ENCODE data around the gene KRTAP4-7. TPM values are rescaled to one million over a fixed set of nuclear protein-coding genes. Genes with fewer than 3 reads are reported as not detected.

KRTAP4-7 gene
- total and polyA plus RNA-seq, 2 donors, result not detected

GRCh38 chr17:41133880-41134735 lies 50.2 kb downstream of the KRTAP4-7 start:
- no peak overlapping the region for H3K4me3 ChIP-seq (ENCODE audit: low read depth, low read length)
- no peaks in the 10 kb centered on the region for H3K4me1 ChIP-seq (ENCODE audit: insufficient read depth)
- DNase-seq (ENCODE audit: extremely low spot score), result no peak
- WGBS, result 23% methylated on average over 2 of the region's 2 CpGs
- H3K36me3 ChIP-seq (ENCODE audit: insufficient read depth), result no peaks in the 10 kb centered on the region
- H3K27ac ChIP-seq (ENCODE audit: low read depth), result no peak overlapping the region

Other genes with a start within 250 kb of the KRTAP4-7 start
Only the 30 nearest of the 38 such genes appear.
- 14.7 TPM for gene KRT23, start 146.5 kb upstream of the KRTAP4-7 start, total RNA-seq
- 0.87 TPM for gene KRT23, start 146.5 kb upstream of the KRTAP4-7 start, polyA plus RNA-seq
- not detected for gene KRT39, start 117.2 kb upstream of the KRTAP4-7 start, total RNA-seq
- gene KRT39, start 117.2 kb upstream of the KRTAP4-7 start, polyA plus RNA-seq, result not detected
- gene KRT40, start 99.8 kb upstream of the KRTAP4-7 start, total RNA-seq, result not detected
- gene KRT40, start 99.8 kb upstream of the KRTAP4-7 start, polyA plus RNA-seq, result not detected
- not detected for gene KRTAP3-3, start 90.0 kb upstream of the KRTAP4-7 start, total RNA-seq
- not detected for gene KRTAP3-3, start 90.0 kb upstream of the KRTAP4-7 start, polyA plus RNA-seq
- gene KRTAP3-2, start 84.2 kb upstream of the KRTAP4-7 start, total RNA-seq, result not detected
- gene KRTAP3-2, start 84.2 kb upstream of the KRTAP4-7 start, polyA plus RNA-seq, result not detected
- not detected for gene KRTAP3-1, start 75.0 kb upstream of the KRTAP4-7 start, total RNA-seq
- not detected for gene KRTAP3-1, start 75.0 kb upstream of the KRTAP4-7 start, polyA plus RNA-seq
- not detected for gene KRTAP1-5, start 56.9 kb upstream of the KRTAP4-7 start, total RNA-seq
- gene KRTAP1-5, start 56.9 kb upstream of the KRTAP4-7 start, polyA plus RNA-seq, result 0.11 TPM
- not detected for gene KRTAP1-4, start 54.0 kb upstream of the KRTAP4-7 start, total RNA-seq
- not detected for gene KRTAP1-4, start 54.0 kb upstream of the KRTAP4-7 start, polyA plus RNA-seq
- not detected for gene KRTAP1-3, start 49.3 kb upstream of the KRTAP4-7 start, total RNA-seq
- not detected for gene KRTAP1-3, start 49.3 kb upstream of the KRTAP4-7 start, polyA plus RNA-seq
- gene KRTAP1-1, start 42.7 kb upstream of the KRTAP4-7 start, total RNA-seq, result not detected
- gene KRTAP1-1, start 42.7 kb upstream of the KRTAP4-7 start, polyA plus RNA-seq, result not detected
- not detected for gene KRTAP2-1, start 36.8 kb upstream of the KRTAP4-7 start, total RNA-seq
- not detected for gene KRTAP2-1, start 36.8 kb upstream of the KRTAP4-7 start, polyA plus RNA-seq
- gene KRTAP2-2, start 28.9 kb upstream of the KRTAP4-7 start, total RNA-seq, result not detected
- gene KRTAP2-2, start 28.9 kb upstream of the KRTAP4-7 start, polyA plus RNA-seq, result not detected
- gene KRTAP2-3, start 24.0 kb upstream of the KRTAP4-7 start, total RNA-seq, result not detected
- gene KRTAP2-3, start 24.0 kb upstream of the KRTAP4-7 start, polyA plus RNA-seq, result not detected
- gene KRTAP2-4, start 18.3 kb upstream of the KRTAP4-7 start, total RNA-seq, result not detected
- not detected for gene KRTAP2-4, start 18.3 kb upstream of the KRTAP4-7 start, polyA plus RNA-seq
- not detected for gene KRTAP4-8, start 14.0 kb downstream of the KRTAP4-7 start, total RNA-seq
- gene KRTAP4-8, start 14.0 kb downstream of the KRTAP4-7 start, polyA plus RNA-seq, result not detected
- not detected for gene KRTAP4-16, start 18.1 kb downstream of the KRTAP4-7 start, total RNA-seq
- not detected for gene KRTAP4-16, start 18.1 kb downstream of the KRTAP4-7 start, polyA plus RNA-seq
- gene KRTAP4-9, start 21.2 kb downstream of the KRTAP4-7 start, total RNA-seq, result not detected
- not detected for gene KRTAP4-9, start 21.2 kb downstream of the KRTAP4-7 start, polyA plus RNA-seq
- gene KRTAP4-11, start 34.2 kb downstream of the KRTAP4-7 start, total RNA-seq, result not detected
- gene KRTAP4-11, start 34.2 kb downstream of the KRTAP4-7 start, polyA plus RNA-seq, result not detected
- gene KRTAP4-12, start 40.0 kb downstream of the KRTAP4-7 start, total RNA-seq, result not detected
- not detected for gene KRTAP4-12, start 40.0 kb downstream of the KRTAP4-7 start, polyA plus RNA-seq
- gene KRTAP4-6, start 56.4 kb downstream of the KRTAP4-7 start, total RNA-seq, result not detected
- gene KRTAP4-6, start 56.4 kb downstream of the KRTAP4-7 start, polyA plus RNA-seq, result not detected
- gene KRTAP4-5, start 65.7 kb downstream of the KRTAP4-7 start, total RNA-seq, result not detected
- gene KRTAP4-5, start 65.7 kb downstream of the KRTAP4-7 start, polyA plus RNA-seq, result not detected
- gene KRTAP4-4, start 76.6 kb downstream of the KRTAP4-7 start, total RNA-seq, result not detected
- not detected for gene KRTAP4-4, start 76.6 kb downstream of the KRTAP4-7 start, polyA plus RNA-seq
- gene KRTAP4-3, start 84.1 kb downstream of the KRTAP4-7 start, total RNA-seq, result not detected
- not detected for gene KRTAP4-3, start 84.1 kb downstream of the KRTAP4-7 start, polyA plus RNA-seq
- gene KRTAP4-2, start 94.1 kb downstream of the KRTAP4-7 start, total RNA-seq, result not detected
- gene KRTAP4-2, start 94.1 kb downstream of the KRTAP4-7 start, polyA plus RNA-seq, result not detected
- gene KRTAP4-1, start 100.8 kb downstream of the KRTAP4-7 start, total RNA-seq, result not detected
- gene KRTAP4-1, start 100.8 kb downstream of the KRTAP4-7 start, polyA plus RNA-seq, result not detected
- gene KRTAP9-1, start 105.7 kb downstream of the KRTAP4-7 start, total RNA-seq, result not detected
- not detected for gene KRTAP9-1, start 105.7 kb downstream of the KRTAP4-7 start, polyA plus RNA-seq
- not detected for gene KRTAP9-2, start 142.5 kb downstream of the KRTAP4-7 start, total RNA-seq
- not detected for gene KRTAP9-2, start 142.5 kb downstream of the KRTAP4-7 start, polyA plus RNA-seq
- gene KRTAP9-3, start 148.3 kb downstream of the KRTAP4-7 start, total RNA-seq, result not detected
- gene KRTAP9-3, start 148.3 kb downstream of the KRTAP4-7 start, polyA plus RNA-seq, result not detected
- gene KRTAP9-8, start 153.8 kb downstream of the KRTAP4-7 start, total RNA-seq, result not detected
- not detected for gene KRTAP9-8, start 153.8 kb downstream of the KRTAP4-7 start, polyA plus RNA-seq
- gene KRTAP9-4, start 165.5 kb downstream of the KRTAP4-7 start, total RNA-seq, result not detected
- gene KRTAP9-4, start 165.5 kb downstream of the KRTAP4-7 start, polyA plus RNA-seq, result not detected